Retinal pigment epithelial cell (primary cell): ENCODE data around the gene UBAC1.
"Not testable (repeated sequence)": the region's sequence is repeated elsewhere in the genome, so short reads cannot be mapped to it uniquely, and the experiment has no call there.

Experiments
- DNase-seq: peaks from one replicate; pipeline ENCODE4 v3.0.0-alpha.2; 2010; ENCODE audit warnings: low read depth
- H3K4me3 ChIP-seq: 2 replicates; pipeline ENCODE4 v1.5.1; 2011; ENCODE audit warnings: mild to moderate bottlenecking, low read length, control low read depth, moderate library complexity
- TF ChIP-seq, protein P1 (sequence below): conservative IDR thresholded peaks from 2 replicates; pipeline ENCODE4 v1.5.1; 2011; ENCODE audit warnings: low read depth, low read length, control low read depth, inconsistent platforms

Gene UBAC1

DNA sequence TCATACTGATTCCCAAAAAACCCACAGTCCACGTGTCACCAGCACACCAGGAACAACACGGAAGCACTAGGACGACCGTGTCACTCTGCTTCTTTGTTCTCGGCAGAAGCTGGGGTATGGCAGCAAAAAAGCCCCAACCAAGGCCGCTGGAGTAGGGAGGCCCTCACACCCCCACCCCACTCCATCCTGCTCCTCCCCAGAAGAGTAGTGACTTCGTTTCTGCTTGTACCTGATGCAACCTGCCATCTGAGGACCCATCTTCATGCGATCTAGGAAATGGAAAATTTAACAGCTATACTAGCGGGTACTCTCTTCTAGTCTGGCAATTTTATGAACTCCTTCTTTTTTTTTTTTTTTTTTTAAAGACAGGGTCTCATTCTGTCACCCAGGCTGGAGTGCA is 3.7 kb downstream of the UBAC1 start:
- H3K4me3 ChIP-seq = no peak overlapping the region
- DNase-seq = no peak
- TF ChIP-seq, protein P1, sequence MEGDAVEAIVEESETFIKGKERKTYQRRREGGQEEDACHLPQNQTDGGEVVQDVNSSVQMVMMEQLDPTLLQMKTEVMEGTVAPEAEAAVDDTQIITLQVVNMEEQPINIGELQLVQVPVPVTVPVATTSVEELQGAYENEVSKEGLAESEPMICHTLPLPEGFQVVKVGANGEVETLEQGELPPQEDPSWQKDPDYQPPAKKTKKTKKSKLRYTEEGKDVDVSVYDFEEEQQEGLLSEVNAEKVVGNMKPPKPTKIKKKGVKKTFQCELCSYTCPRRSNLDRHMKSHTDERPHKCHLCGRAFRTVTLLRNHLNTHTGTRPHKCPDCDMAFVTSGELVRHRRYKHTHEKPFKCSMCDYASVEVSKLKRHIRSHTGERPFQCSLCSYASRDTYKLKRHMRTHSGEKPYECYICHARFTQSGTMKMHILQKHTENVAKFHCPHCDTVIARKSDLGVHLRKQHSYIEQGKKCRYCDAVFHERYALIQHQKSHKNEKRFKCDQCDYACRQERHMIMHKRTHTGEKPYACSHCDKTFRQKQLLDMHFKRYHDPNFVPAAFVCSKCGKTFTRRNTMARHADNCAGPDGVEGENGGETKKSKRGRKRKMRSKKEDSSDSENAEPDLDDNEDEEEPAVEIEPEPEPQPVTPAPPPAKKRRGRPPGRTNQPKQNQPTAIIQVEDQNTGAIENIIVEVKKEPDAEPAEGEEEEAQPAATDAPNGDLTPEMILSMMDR = no peak

DNA sequence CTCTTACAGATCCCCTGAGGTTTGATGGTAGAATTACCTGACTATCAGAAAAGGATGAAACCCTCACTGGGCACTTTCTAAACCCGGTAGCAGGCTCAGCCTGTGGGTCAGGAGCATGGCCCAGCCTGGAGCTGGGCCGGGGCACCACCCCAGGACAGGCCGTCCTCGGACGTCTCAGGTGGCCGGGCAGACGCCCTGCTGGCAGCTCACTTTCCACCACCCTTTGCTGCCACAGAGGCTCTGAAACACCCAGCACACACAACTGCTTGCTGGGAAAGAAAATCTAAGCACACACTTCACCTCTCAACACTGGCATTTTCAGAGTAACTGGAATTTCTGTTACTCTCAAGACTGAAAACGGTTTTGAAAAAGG is 4.4 kb downstream of the UBAC1 start:
- H3K4me3 ChIP-seq = no peak overlapping the region
- no peak for DNase-seq
- TF ChIP-seq, protein P1 = no peak

DNA sequence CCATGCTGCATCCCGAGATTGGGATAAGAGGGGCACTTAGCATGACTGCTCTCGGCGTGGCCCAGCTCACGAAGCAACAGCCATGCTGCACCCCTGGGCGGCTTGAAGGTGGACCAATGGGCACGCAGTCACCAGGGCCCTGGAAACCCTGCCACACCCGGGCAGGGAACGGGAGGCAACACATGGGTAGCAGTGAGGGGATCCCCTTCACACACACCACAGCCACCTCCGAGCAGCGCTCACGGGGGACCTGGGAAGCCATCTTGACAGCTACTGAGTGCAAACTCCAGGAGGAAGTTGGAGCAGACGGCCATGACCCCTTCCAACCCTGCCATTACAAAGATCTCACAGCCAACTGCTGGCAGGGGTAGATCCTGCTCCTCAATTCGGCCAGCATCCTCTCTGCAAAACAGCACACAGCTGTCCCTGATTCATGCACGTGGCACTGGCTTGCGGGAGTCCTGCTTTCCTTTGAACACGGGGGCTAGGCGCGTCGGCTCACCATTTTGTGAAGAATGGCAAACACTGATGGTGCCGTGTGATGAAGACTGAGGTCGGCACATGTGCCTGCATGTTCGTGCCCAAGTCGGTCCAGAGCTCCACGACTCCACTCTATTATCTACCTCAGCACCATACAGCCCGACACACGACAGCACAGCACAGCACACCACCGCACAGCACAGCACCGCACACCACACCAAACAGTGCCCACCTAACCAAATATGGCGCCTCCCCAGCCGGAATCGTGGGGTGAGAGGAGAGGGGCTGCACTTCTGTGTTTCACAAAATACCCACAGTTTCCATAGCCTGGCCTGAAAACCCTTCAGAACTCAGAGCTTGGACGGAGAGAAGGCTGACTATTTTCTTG is 5.0 kb downstream of the UBAC1 start:
- DNase-seq = no peak
- TF ChIP-seq, protein P1 = no peak
- no peak overlapping the region for H3K4me3 ChIP-seq

DNA sequence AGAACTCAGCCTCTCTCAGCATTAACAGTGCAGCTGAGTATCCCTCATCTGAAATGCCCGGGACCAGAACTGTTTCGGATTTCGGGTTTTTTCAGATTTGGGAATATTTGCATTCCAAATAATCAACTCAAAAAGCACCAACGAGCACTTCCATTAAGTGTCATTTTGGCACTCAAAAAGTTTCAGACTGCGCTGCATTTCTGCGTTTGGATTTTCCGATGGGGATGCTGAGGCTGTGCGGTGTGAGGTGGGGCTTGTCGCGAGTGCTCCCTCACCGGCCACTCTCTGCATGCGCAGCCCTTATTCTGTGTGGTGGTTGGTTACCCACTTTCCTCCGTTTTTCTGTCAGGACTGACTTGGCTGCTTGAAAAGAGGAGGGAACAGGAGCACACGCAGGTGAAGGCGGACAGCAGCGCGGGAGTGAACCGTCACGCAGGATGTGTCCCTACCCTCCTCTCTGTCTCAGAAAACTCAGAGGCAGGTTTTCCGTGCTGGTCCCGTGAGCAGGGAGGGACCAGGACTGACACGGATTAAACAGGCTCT is 8.4 kb downstream of the UBAC1 start:
- TF ChIP-seq, protein P1 = no peak
- no peak for DNase-seq
- no peak overlapping the region for H3K4me3 ChIP-seq

DNA sequence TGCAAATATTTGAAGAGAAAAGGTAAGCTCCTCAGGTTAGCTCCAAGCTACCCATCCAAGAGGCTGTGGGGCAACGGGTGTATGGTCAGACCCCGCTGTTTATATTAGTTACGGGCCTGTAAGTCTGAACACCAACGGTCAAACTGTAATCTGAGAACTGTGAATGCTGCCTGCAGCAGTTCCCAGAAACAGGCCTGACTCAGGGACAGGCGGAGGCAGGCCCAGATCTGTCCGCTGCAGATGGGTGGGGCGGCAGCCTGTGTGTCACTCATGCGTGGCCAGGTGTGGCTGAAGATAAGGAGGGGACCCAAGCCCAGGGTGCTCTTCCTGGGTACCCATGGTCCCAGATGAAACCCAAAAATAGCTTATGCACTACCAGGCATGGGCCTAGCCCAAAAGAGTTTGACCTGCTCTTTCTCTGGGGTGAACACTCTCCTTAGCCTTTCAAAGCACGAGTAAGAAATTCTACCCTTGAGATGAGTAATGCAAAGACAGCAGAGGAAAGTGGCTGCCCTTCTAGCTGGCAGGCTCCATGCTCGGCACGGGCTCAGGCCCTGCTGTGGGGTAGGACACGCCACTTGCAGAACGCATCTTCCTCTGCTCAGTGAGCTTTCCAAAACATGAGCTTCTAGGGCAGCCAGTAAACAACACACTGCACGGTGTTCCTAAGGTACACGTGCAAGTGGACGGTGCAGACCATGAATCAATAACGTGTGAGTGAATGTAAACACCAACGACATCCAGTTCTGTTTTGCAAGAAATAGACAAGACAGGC is 9.1 kb downstream of the UBAC1 start:
- H3K4me3 ChIP-seq = no peak overlapping the region
- DNase-seq = peak; percentile 34
- TF ChIP-seq, protein P1 = no peak

DNA sequence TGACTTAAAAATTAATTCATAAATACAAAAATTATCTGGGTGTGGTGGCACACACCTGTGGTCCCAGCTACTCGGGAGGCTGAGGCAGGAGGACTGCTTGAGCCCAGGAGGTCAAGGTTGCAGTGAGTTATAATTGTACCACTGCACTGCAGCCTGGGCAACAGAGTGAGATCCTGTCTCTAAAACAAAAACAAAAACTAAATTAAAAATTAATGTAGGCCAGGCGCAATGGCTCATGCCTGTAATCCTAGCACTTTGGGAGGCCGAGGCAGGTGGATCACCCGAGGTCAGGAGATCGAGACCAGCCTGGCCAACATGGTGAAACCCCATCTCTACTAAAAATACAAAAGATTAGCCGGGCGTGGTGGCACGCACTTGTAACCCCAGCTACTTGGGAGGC is 9.9 kb downstream of the UBAC1 start:
- not testable (repeated sequence) for H3K4me3 ChIP-seq, DNase-seq

DNA sequence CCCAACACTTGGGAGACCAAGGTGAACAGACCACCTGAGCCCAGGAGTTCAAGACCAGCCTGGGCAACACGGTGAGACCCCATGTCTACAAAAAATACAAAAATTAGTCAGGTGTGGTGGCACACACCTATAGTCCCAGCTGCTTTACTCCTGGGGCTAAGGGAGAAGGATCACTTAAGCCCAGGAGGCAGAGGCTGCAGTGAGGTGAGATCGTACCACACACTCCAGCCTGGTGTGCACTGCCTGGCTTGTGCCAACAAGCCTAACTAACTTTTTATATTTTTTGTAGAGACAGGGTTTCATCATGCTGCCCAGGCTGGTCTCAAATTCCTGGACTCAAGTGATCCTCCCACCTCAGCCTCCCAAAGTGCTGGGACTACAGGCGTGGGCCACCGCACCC is 10.3 kb downstream of the UBAC1 start:
- not testable (repeated sequence) for DNase-seq, H3K4me3 ChIP-seq
